Amygdala (tissue), 56 donors: ENCODE measurements around the gene RHBG.
"Not testable (repeated sequence)": the region's sequence is repeated elsewhere in the genome, so short reads cannot be mapped to it uniquely, and the experiment has no call there.

Experiments used
- DNase-seq, 56 donors: peaks; one replicate each; lab custom pipeline; 2025; lab: John Stamatoyannopoulos, UW

Gene RHBG

GRCh38 chr1:156368889-156369684 lies at the start of gene RHBG:
Gene RHBG (plus strand): TSS chr1:156369211. CDS start chr1:156369250, 39 bp downstream.
- peak in 1 of 56 donors; percentile 56 for DNase-seq

- peak in 1 of 56 donors; percentile 27 for DNase-seq
Observed at GRCh38 chr1:156319664-156320063, 49.3 kb upstream of the RHBG start.

- DNase-seq, result no peak
Observed at GRCh38 chr1:156320560-156320959, 48.5 kb upstream of the RHBG start.

- DNase-seq, result not testable (repeated sequence)
Observed at GRCh38 chr1:156323179-156323578, 45.8 kb upstream of the RHBG start.

- DNase-seq, result no peak
Observed at GRCh38 chr1:156336242-156336641, 32.8 kb upstream of the RHBG start.

GRCh38 chr1:156337052-156337887 lies 31.7 kb upstream of the RHBG start:
- DNase-seq, result no peak

GRCh38 chr1:156337888-156338179 lies 31.2 kb upstream of the RHBG start:
- DNase-seq, result peak in 2 of 56 donors; percentile 14 to 28

- peak; percentile 80 to 100 (median 98) for DNase-seq
Observed at GRCh38 chr1:156338180-156338976, 30.6 kb upstream of the RHBG start, which contains the start of the genes CCT3 and TSACC. Gene CCT3 (minus strand): TSS chr1:156338292. CDS start chr1:156338184, 108 bp downstream. Gene TSACC (plus strand): TSS chr1:156338526. CDS start chr1:156339758, 1,232 bp downstream.

GRCh38 chr1:156342166-156342955 lies 26.6 kb upstream of the RHBG start:
- DNase-seq, result no peak

- no peak for DNase-seq
Observed at GRCh38 chr1:156344409-156344808, 24.6 kb upstream of the RHBG start.

GRCh38 chr1:156346035-156346434 lies 23.0 kb upstream of the RHBG start:
- DNase-seq, result not testable (repeated sequence)

GRCh38 chr1:156346636-156347035 lies 22.4 kb upstream of the RHBG start:
- no peak for DNase-seq

GRCh38 chr1:156347331-156347730 lies 21.7 kb upstream of the RHBG start:
- no peak for DNase-seq

GRCh38 chr1:156352481-156352880 lies 16.5 kb upstream of the RHBG start:
- not testable (repeated sequence) for DNase-seq

GRCh38 chr1:156356262-156356874 lies 12.6 kb upstream of the RHBG start:
- DNase-seq, result no peak

GRCh38 chr1:156356875-156357534 lies 12.0 kb upstream of the RHBG start:
- peak in 10 of 56 donors; percentile 0 to 53 (median 6) for DNase-seq

- DNase-seq, result no peak
Observed at GRCh38 chr1:156357977-156358376, 11.0 kb upstream of the RHBG start.

- no peak for DNase-seq
Observed at GRCh38 chr1:156358641-156359040, 10.4 kb upstream of the RHBG start.

- DNase-seq, result no peak
Observed at GRCh38 chr1:156359249-156359648, 9.8 kb upstream of the RHBG start.
